HepG2 (cell line): ENCODE results near the gene CCDC142. TPM values are rescaled to one million over a fixed set of nuclear protein-coding genes. Genes with fewer than 3 reads are reported as not detected.

Experiments
- ARHGAP35 ChIP-seq: sonication (generic); formaldehyde crosslinking; IDR thresholded peaks from 2 replicates; pipeline ENCODE4 v1.9.0; 2022; ENCODE audit warnings: mild to moderate bottlenecking, inconsistent platforms, moderate library complexity, missing genetic modification reagents, borderline replicate concordance
- CEBPB ChIP-seq: IDR thresholded peaks from 2 replicates; pipeline ENCODE4 v1.6.1; 2011; ENCODE audit warnings: low read depth, low read length, improper control_type of control experiment, borderline replicate concordance
- ETV6 ChIP-seq: sonication (generic); formaldehyde crosslinking; conservative IDR thresholded peaks from 2 replicates; pipeline ENCODE4 v1.4.0; 2020; ENCODE audit warnings: missing genetic modification reagents
- EZH2 ChIP-seq: conservative IDR thresholded peaks from 2 replicates; pipeline ENCODE4 v1.6.1; 2012; ENCODE audit warnings: mild to moderate bottlenecking, low read depth, low read length, moderate library complexity
- HDAC1 ChIP-seq: sonication (generic); formaldehyde crosslinking; IDR thresholded peaks from 2 replicates; pipeline ENCODE4 v1.5.1; 2020; ENCODE audit warnings: mild to moderate bottlenecking, missing genetic modification reagents
- HOXD1 ChIP-seq: sonication (generic); formaldehyde crosslinking; IDR thresholded peaks from 2 replicates; pipeline ENCODE4 v1.5.0; 2020; ENCODE audit warnings: missing genetic modification reagents
- JUN ChIP-seq: sonication (generic); formaldehyde crosslinking; IDR thresholded peaks from 2 replicates; pipeline ENCODE4 v1.4.0; 2020; ENCODE audit warnings: mild to moderate bottlenecking, missing genetic modification reagents
- KDM3A ChIP-seq: IDR thresholded peaks from 2 replicates; pipeline ENCODE4 v1.6.1; 2018; ENCODE audit warnings: low read depth, missing compliant biosample characterization
- MLLT10 ChIP-seq: sonication (generic); formaldehyde crosslinking; IDR thresholded peaks from 2 replicates; pipeline ENCODE4 v1.4.0; 2020; ENCODE audit warnings: missing genetic modification reagents
- PAX8 ChIP-seq: sonication (generic); formaldehyde crosslinking; IDR thresholded peaks from 2 replicates; pipeline ENCODE4 v1.8.0; 2022; ENCODE audit warnings: mild to moderate bottlenecking, missing genetic modification reagents, borderline replicate concordance
- RFX5 ChIP-seq: IDR thresholded peaks from 2 replicates; pipeline ENCODE4 v1.6.1; 2011; ENCODE audit warnings: low read depth, low read length, improper control_type of control experiment
- SP5 ChIP-seq: IDR thresholded peaks from 2 replicates; pipeline ENCODE4 v1.6.1; 2016; ENCODE audit warnings: low read depth, borderline replicate concordance
- ZIK1 ChIP-seq: sonication (generic); formaldehyde crosslinking; IDR thresholded peaks from 2 replicates; pipeline ENCODE4 v1.5.0; 2020; ENCODE audit warnings: mild to moderate bottlenecking, low read depth, missing genetic modification reagents, borderline replicate concordance
- ZNF30 ChIP-seq: sonication (generic); formaldehyde crosslinking; IDR thresholded peaks from 2 replicates; pipeline ENCODE4 v1.5.0; 2020; ENCODE audit warnings: mild to moderate bottlenecking, missing genetic modification reagents
- ZNF75D ChIP-seq: sonication (generic); formaldehyde crosslinking; IDR thresholded peaks from 2 replicates; pipeline ENCODE4 v1.8.1; 2023; ENCODE audit warnings: missing genetic modification reagents, mild to moderate bottlenecking, borderline replicate concordance
- polyA plus RNA-seq, 8 experiments: library from polyadenylated mRNA; depleted of rRNA in 3 of 8; stranded (reverse) in 7 of 8; unstranded in 1 of 8; fragments of >200 nt; fragmentation: Illumina TruSeq in 4 of 8; extraction: Trizol in 4 of 8; gene quantifications; 2 replicates each; pipeline versions ENCODE4 v1.2.1 to v1.2.3, GENCODE V29; 2011 to 2016; ENCODE audit warnings: low read depth in 4 of 8, missing spikeins in 1 of 8, mixed read lengths in 1 of 8; ENCODE audit not compliant: insufficient read depth in 1 of 8
- total RNA-seq, 5 experiments: library from RNA; depleted of rRNA; stranded (reverse); fragments of >200 nt; fragmentation: Illumina TruSeq; extraction: Trizol; gene quantifications; 2 replicates each; pipeline ENCODE4 v1.2.3, GENCODE V29; 2016; ENCODE audit warnings: low read depth in 1 of 5
- TF ChIP-seq, protein P1 (sequence below): sonication (generic); formaldehyde crosslinking; IDR thresholded peaks from one replicate; pipeline ENCODE4 v1.5.1; 2020; ENCODE audit warnings: mild to moderate bottlenecking, missing genetic modification reagents; ENCODE audit errors: not compliant biosample characterization
- TF ChIP-seq, protein P2 (sequence below): sonication (generic); formaldehyde crosslinking; IDR thresholded peaks from 2 replicates; pipeline ENCODE4 v1.5.1; 2020; ENCODE audit warnings: missing genetic modification reagents, mild to moderate bottlenecking, borderline replicate concordance
- TF ChIP-seq, protein P3 (sequence below): IDR thresholded peaks from 2 replicates; pipeline ENCODE4 v1.6.1; 2016; ENCODE audit warnings: low read depth, borderline replicate concordance

Gene CCDC142
- total and polyA plus RNA-seq, 2 of the 13 experiments (the other 11 are each of a cell fraction or from before 2014, with no cell fraction given) = 14.7 to 30.4 TPM

DNA sequence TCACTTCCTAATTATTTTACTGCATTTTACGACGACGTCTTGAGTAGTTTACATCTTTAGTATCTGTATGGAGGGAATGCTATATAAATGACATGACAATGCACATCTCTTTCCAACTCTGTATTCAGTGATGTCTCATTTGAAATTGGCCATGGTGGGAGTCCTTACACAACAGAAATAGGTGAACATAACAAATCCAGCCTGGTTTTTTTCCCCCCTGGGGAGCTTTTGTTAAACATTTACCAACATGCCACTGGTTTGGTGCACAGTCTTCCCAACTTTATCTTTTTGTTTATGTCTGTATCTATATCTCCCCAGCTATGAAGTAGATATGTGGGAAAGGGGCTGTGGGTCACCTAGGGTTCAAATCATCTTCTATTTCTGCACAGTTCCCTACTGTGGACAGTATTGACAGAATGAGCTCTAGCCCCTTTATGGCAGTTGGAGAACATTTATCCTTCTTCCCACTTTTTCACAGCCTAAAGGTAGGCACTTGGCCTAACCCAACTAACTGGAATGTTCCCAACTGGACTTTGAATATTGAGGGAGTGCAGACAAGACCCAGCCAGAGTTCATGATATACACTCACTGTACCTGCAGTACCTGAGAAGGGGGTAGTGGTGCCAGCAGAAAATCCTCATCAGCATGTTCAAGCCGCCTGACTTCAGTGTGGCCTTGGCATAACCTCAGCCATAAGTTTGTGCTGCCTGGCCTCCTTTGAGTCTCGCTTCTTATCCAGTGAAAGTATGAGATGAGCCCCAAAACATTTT lies 35.4 kb downstream of the CCDC142 start (continued):
- TF ChIP-seq, protein P1, sequence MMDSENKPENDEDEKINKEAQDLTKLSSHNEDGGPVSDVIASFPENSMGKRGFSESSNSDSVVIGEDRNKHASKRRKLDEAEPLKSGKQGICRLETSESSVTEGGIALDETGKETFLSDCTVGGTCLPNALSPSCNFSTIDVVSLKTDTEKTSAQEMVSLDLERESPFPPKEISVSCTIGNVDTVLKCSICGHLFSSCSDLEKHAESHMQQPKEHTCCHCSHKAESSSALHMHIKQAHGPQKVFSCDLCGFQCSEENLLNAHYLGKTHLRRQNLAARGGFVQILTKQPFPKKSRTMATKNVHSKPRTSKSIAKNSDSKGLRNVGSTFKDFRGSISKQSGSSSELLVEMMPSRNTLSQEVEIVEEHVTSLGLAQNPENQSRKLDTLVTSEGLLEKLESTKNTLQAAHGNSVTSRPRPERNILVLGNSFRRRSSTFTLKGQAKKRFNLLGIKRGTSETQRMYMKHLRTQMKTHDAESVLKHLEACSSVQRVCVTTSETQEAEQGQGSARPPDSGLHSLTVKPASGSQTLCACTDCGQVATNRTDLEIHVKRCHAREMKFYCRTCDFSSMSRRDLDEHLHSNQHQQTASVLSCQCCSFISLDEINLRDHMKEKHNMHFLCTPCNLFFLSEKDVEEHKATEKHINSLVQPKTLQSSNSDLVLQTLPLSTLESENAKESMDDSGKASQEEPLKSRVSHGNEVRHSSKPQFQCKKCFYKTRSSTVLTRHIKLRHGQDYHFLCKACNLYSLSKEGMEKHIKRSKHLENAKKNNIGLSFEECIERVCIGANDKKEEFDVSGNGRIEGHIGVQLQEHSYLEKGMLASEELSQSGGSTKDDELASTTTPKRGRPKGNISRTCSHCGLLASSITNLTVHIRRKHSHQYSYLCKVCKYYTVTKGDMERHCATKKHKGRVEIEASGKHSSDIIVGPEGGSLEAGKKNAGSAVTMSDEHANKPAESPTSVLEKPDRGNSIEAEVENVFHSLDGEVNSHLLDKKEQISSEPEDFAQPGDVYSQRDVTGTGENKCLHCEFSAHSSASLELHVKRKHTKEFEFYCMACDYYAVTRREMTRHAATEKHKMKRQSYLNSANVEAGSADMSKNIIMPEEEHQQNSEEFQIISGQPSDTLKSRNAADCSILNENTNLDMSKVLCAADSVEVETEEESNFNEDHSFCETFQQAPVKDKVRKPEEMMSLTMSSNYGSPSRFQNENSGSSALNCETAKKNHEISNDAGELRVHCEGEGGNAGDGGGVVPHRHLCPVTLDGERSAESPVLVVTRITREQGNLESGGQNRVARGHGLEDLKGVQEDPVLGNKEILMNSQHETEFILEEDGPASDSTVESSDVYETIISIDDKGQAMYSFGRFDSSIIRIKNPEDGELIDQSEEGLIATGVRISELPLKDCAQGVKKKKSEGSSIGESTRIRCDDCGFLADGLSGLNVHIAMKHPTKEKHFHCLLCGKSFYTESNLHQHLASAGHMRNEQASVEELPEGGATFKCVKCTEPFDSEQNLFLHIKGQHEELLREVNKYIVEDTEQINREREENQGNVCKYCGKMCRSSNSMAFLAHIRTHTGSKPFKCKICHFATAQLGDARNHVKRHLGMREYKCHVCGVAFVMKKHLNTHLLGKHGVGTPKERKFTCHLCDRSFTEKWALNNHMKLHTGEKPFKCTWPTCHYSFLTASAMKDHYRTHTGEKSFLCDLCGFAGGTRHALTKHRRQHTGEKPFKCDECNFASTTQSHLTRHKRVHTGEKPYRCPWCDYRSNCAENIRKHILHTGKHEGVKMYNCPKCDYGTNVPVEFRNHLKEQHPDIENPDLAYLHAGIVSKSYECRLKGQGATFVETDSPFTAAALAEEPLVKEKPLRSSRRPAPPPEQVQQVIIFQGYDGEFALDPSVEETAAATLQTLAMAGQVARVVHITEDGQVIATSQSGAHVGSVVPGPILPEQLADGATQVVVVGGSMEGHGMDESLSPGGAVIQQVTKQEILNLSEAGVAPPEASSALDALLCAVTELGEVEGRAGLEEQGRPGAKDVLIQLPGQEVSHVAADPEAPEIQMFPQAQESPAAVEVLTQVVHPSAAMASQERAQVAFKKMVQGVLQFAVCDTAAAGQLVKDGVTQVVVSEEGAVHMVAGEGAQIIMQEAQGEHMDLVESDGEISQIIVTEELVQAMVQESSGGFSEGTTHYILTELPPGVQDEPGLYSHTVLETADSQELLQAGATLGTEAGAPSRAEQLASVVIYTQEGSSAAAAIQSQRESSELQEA (CRISPR knock-in tag) = no peak
- TF ChIP-seq CEBPB = no peak
- no peak for TF ChIP-seq RFX5
- 0 out of 2 replicates have a peak, but pooled peaks have one; percentile 59 for TF ChIP-seq ZIK1
- no peak for TF ChIP-seq JUN (CRISPR knock-in tag)
- no peak for TF ChIP-seq HOXD1 (CRISPR knock-in tag)
- no peak for TF ChIP-seq KDM3A (CRISPR knock-in tag)
- TF ChIP-seq PAX8 (CRISPR knock-in tag) = no peak
- TF ChIP-seq SP5 (CRISPR knock-in tag) = 0 out of 2 replicates have a peak, but pooled peaks have one; percentile 16
- TF ChIP-seq, protein P2, sequence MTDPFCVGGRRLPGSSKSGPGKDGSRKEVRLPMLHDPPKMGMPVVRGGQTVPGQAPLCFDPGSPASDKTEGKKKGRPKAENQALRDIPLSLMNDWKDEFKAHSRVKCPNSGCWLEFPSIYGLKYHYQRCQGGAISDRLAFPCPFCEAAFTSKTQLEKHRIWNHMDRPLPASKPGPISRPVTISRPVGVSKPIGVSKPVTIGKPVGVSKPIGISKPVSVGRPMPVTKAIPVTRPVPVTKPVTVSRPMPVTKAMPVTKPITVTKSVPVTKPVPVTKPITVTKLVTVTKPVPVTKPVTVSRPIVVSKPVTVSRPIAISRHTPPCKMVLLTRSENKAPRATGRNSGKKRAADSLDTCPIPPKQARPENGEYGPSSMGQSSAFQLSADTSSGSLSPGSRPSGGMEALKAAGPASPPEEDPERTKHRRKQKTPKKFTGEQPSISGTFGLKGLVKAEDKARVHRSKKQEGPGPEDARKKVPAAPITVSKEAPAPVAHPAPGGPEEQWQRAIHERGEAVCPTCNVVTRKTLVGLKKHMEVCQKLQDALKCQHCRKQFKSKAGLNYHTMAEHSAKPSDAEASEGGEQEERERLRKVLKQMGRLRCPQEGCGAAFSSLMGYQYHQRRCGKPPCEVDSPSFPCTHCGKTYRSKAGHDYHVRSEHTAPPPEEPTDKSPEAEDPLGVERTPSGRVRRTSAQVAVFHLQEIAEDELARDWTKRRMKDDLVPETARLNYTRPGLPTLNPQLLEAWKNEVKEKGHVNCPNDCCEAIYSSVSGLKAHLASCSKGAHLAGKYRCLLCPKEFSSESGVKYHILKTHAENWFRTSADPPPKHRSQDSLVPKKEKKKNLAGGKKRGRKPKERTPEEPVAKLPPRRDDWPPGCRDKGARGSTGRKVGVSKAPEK (CRISPR knock-in tag) = no peak
- TF ChIP-seq ZNF75D (CRISPR knock-in tag) = no peak
- no peak for TF ChIP-seq ARHGAP35
- no peak for TF ChIP-seq EZH2
- TF ChIP-seq, protein P3, sequence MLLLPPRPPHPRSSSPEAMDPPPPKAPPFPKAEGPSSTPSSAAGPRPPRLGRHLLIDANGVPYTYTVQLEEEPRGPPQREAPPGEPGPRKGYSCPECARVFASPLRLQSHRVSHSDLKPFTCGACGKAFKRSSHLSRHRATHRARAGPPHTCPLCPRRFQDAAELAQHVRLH (CRISPR knock-in tag) = peak; percentile 76; the same call in 1 of the 2 replicates
- TF ChIP-seq ETV6 (CRISPR knock-in tag) = no peak
- TF ChIP-seq ZNF30 (CRISPR knock-in tag) = no peak
- no peak for TF ChIP-seq MLLT10
- peak; percentile 22; the same call in 1 of the 2 replicates for TF ChIP-seq HDAC1 (CRISPR knock-in tag)
